Fibroblast of skin of back (primary cell): ENCODE results near the gene CRY1.

Experiments
- DNase-seq: peaks from one replicate; pipeline ENCODE4 v3.0.0-alpha.2; 2013

CRY1 gene

GRCh38 chr12:106955377-106956047, 137.8 kb downstream of the CRY1 start, which contains the start of gene TMEM263:
TMEM263 (plus strand) TSS chr12:106955907; CDS start chr12:106967117, 11,210 bp downstream.
- peak; percentile 96 for DNase-seq

- peak; percentile 42 for DNase-seq
Observed at GRCh38 chr12:106954462-106955376, 138.6 kb downstream of the CRY1 start.

GRCh38 chr12:106953352-106954250, 139.7 kb downstream of the CRY1 start:
- DNase-seq = peak; percentile 70

GRCh38 chr12:106950591-106950990, 142.8 kb downstream of the CRY1 start:
- DNase-seq = no peak

- DNase-seq = no peak
Observed at GRCh38 chr12:106947461-106947860, 145.9 kb downstream of the CRY1 start.

GRCh38 chr12:106945261-106945851, 148.0 kb downstream of the CRY1 start:
- no peak for DNase-seq

- no peak for DNase-seq
Observed at GRCh38 chr12:106942775-106943174, 150.6 kb downstream of the CRY1 start.

- DNase-seq = no peak
Observed at GRCh38 chr12:106941481-106942156, 151.7 kb downstream of the CRY1 start.
